Measurements from ENCODE around the gene YTHDF1.

- TF ChIP-seq CTCF (IDR thresholded peaks at IDR 0.05; ENCODE audit: poor library complexity, severe bottlenecking) (no peak), RAD21 (conservative IDR thresholded peaks at IDR 0.05) (no peak)
Measured at GRCh38 chr20:63220696-63221399, 4.9 kb upstream of the YTHDF1 start.

All from neural cell (in vitro differentiated cells).